ENCODE measurements around the gene ZNF217.
A peak's percentile ranks its signal among the peaks of the same experiment; 100 is the strongest.
"Not testable (repeated sequence)": the region's sequence is repeated elsewhere in the genome, so short reads cannot be mapped to it uniquely, and the experiment has no call there.

ZNF217 gene

DNA sequence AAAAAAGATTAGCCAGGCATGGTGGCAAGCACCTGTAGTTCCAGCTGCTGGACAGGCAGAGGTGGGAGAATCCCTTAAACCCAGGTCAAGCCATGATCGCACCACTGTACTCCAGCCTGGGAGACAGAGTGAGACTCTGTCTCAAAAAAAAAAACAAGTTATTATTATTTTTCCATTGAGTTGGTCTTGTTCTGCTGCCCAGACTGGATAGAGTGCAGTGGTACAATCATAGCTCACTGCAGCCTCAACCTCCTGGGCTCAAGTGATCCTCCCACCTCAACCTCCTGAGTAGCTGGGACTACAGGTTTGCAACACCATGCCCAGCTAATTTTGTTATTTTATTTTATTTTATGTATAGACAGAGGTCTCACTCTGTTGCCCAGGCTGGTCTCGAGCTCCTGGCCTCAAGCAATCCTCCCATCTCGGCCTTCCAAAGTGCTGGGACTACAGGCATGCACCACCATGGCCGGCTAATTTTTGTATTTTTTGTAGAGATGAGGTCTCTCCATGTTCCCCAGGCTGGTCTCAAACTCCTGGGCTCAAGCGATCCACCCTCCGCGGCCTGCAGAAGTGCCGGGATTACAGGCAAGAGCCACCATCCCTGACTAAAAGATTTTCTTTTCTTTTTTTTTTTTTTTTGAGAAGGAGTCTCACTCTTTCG lies 31.4 kb downstream of the ZNF217 start:
- DNase-seq, result not testable (repeated sequence)

DNA sequence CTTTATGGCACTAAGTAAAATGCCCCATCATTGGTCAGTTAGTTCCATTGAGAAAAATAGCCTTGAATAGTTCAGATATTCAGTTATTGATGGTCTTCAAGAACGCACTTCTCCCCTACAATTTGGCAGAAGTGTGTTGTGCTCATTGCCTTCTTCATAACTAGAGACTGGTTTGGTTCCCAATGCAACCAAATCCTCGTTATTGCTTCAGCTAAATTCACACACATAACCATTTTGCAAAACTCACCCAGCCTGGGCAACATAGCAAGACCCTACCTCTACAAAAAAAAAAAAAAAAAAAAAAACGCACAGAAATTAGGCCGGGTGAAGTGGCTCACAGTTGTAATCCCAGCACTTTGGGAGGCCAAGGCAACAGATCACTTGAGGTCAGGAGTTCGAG lies 32.1 kb downstream of the ZNF217 start:
- no peak for DNase-seq

DNA sequence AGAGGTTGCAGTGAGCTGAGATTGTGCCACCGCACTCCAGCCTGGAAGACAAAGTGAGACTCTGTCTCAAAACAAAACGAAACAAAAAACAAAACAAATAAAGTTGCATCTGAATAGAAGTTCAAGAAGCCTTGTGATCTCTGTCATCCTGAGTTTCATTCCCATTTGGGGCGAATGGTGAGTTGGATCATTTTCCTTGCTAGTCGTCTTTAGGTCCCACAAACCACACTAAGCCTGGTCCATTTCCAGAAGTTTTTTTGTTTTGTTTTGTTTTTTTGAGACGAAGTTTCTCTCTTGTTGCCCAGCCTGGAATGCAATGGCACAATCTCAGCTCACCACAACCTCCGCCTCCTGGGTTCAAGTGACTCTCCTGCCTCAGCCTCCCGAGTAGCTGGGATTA lies 33.8 kb downstream of the ZNF217 start:
- no peak for DNase-seq

DNA sequence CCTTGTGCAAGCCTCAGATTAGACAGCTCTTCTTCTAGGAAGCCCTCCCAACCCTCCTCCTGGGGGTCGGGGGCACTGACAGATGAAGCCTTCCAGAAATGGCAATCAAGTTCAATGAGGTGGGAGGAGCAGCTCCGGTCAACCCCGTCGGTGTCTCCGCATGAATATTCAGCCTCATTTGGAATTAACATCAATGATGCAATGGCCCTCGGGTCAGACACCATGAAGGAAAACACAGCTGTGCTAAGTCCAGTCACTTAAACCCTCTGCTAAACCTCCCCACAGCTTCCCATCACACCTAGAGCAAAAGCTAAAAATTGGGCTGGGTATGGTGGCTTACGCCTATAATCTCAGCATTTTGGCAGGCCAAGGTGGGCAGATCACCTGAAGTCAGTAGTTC lies 36.5 kb downstream of the ZNF217 start:
- DNase-seq, result no peak

DNA sequence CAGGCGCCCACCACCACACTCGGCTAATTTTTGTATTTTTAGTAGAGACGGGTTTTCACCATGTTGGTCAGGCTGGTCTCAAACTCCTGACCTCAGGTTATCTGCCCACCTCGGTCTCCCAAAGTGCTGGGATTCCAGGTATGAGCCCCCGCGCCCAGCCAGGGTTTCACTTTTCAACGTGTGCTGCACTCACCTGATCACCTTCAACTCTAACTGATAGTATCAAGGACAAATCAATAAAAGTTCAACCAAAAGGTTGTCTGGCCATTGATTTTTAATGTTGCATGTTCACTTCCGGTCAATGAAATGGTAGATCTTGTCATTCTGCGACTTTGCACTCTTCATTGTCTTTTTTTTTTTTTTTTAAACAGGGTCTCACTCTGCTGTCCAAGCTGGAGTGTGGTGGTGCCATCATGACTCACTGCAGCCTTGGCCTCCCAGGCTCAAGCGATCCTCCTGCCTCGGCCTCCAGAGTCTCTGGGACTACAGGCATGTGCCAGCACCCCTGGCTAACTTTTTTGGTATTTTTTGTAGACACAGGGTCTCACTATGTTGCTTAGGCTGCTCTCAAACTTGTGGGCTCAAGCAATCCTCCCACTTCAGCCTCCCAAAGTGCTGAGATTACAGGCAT lies 37.3 kb downstream of the ZNF217 start:
- DNase-seq, result no peak

DNA sequence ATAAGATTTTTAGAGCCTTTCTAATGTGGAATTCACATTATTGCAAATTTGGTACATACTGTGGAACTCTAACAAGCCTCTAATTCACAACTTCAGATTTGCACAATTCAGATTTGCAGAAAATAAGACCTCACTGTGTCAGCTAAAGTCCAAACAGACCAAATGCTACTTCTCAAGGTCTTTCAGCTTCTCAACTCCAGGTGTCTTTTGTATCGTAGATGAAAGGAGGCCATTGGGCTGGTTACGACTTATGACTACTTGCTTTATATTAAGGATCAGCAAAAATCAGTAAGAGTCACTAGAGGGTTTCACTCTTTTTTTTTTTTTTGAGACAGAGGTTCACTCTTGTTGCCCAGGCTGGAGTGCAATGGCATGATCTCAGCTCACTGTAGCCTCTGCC lies 37.8 kb downstream of the ZNF217 start:
- DNase-seq, result no peak

DNA sequence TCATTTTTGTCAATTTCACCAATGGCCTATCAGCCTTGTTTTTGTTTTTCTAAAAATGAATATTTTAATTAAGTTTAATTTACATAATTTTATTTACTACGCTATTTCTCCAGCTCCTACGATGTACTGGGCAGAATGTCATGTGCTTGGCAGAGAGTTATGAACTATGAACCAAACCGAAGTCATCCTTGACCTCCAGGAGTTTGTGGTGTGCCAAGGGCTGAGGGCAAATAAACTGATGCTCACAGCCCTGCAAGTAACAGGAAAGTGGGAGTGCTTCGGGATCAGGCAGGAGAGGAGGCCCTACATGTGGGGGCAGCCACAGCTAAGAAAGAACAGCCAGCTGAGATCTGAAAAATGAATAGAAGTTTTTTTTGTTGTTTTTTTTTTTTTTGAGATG lies 38.6 kb downstream of the ZNF217 start:
- no peak for DNase-seq

DNA sequence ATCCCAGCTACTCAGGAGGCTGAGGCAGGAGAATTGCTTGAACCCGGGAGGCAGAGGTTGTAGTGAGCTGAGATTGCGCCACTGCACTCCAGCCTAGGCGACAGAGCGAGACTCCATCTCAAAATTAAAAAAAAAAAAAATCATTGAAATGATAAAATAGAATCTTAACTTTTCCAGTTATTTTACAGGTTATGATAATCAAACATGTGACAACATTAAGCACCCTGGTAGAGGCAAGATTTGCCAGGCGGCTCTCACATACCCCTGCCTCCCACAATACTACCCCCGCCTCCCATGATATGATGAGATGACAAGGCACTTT lies 41.1 kb downstream of the ZNF217 start:
- not testable (repeated sequence) for DNase-seq

DNA sequence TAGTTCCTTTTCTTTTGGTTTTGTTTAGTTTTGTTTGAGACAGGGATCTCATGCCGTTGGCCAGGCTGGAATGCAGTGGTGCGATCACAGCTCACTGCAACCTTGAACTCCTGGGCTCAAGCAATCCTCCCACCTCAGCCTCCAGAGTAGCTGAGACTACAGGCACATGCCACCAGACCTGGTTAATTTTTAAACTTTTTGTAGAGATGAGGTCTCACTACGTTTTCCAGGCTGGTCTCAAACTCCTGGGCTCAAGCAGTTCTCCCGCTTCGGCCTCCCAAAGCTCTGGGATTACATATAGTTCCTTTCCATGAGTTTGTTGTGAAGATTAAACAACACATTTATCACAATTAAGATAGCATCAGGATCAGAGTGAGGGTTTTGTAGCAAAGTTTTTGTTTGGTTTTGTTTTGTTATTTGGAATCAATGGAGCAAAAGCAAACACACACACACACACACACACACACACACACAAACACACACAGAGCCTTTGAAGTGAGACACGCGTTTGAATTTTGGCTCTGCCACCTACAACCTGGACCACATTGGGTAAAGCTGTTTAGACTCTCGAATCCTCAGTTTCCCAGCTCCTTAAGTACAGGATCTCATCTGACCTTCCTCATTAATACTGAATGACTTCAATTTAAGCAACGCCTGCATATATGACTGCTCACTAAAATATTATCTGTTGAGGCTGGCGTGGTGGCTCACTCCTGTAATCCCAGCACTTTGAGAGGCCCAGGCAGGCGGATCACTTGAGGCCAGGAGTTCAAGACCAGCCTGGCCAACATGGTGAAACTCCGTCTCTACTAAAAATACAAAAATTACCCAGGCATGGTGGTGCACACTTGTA lies 41.7 kb downstream of the ZNF217 start:
- not testable (repeated sequence) for DNase-seq

DNA sequence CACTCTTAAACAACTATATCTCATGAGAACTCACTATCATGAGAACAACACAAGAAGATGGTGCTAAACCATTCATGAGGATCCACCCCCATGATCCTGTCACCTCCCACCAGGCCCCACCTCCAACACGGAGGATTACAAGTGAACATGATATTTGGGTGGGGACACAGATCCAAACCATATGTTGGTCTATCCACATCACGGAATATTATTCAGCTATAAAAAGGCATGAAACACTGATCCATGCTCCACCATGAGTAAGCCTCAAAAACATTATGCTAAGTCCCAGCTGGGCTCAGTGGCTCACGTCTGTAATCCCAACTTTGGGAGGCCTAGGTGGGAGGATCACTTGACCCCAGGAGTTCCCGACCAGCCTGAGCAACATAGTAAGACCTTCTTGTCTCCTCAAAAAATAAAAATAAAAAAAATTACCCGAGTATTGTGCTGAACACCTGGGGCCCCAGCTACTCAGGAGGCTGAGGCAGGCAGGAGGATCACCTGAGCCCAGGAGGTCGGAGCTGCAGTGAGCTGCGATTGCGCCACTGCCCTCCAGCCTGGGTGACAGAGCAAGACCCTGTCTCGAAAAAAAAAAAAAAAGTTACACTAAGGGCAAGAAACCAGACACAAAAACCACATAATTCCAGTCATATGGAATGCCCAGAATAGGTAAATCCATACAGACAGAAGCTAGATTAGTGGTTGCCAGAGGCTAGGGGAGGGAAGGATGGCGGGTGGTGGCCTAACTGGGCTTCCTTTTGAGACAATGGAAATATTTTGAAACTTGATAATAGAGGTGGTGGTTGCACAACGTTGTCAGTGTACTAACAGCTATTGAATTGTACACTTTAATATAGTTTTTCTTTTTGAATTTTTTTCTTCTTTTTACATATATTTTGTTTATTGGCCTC lies 43.1 kb downstream of the ZNF217 start:
- DNase-seq, result no peak

DNA sequence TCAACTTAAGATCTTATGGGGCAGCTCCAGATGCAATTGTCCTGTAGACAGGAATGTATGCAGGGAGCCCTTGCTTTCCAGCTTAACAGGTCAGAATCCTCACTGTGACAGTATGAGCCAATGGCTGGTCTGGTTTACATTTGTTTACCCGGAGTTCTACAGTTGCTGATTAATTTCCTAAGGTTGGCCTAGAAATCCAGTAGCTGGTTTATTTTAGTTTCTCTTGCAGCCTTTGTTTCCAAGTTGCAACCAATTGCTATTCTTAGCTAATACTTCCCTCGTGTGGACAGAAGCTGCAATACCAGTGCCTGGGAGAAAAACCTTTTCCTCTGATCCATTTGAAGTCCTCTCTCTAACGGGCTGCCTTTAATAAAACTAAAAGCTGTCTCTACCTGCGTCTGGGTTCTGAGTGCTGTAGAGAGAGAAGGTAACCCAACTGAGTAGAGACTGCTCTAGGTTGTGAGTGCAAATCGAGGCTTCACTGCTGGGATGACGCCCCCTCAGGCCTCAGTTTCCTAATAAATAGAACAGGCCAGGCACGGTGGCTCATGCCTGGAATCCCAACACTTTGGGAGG lies 45.9 kb downstream of the ZNF217 start:
- DNase-seq, result peak; percentile 68

DNA sequence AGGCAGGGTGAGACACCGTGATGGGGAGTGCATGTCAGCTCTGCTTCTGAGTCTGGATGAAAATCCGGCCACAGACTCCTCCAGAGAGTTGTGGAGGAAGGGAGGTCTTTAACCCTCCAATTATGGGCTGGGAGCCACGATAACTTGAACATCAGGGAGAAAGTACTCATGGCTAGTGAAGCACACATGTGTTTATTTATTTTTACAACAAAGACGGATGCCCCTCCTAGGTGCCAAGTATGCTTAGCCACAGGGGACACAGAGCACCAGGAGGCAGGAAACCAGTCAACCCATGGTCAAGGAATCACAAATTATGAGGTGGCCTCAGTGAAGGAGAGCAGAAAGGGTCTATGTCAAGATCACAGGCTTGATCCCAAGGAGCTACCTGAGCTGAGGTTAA lies 54.1 kb downstream of the ZNF217 start:
- DNase-seq, result no peak

DNA sequence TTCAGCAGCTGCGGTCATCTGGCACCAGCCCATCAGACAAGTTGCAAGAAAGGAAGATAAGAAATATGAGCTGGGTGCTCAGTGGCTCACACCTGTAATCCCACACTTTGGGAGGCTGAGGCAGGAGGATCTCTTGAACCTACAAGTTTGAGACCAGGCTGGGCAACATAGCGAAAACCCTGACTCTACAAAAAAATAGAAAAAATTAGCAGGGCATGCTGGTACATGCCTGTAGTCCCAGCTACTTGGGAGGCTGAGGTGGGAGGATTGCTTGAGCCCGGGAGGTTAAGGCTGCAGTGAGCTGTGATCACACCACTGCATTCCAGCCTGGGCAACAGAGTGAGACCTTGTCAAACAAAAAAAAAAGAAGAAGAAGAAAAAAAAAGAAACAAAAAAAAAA lies 57.3 kb downstream of the ZNF217 start:
- DNase-seq, result not testable (repeated sequence)

DNA sequence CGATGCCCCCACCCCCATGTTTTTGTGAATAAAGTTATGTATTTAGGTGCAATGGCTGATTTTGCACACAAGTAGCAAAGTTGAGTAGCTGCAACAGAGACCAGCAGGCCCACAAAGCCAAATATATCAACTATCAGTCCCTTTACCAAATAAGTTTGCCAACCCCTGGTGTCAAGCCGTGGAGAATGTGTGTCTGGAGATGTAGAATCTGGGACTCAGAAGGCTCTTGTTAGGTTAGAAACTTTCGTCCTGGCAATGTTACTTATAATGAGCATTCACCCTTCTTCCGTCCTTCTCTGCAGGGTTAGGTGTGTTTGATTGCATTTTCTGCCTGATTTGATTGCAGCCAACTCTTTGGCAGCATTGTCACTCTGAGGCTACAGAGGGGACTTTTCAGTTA lies 57.8 kb downstream of the ZNF217 start:
- no peak for DNase-seq

DNA sequence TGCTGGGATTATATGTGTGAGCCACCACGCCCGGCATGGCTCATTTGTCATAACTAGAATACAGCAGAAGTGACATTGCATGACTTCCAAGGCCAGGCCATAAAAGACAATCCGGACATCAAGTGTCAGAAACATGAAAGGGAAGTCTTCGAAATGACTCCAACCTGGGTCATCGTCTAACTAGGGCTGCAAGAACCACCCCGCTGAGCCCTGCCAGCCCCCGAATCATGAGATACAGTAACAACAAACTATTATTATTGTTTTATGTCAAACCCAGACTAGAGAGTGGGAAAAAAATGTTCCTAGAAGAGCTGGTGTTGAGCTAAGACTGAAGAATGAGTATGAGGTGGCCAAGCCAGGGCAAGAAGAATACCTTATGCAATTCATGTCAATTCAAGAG lies 59.6 kb downstream of the ZNF217 start:
- DNase-seq, result no peak

DNA sequence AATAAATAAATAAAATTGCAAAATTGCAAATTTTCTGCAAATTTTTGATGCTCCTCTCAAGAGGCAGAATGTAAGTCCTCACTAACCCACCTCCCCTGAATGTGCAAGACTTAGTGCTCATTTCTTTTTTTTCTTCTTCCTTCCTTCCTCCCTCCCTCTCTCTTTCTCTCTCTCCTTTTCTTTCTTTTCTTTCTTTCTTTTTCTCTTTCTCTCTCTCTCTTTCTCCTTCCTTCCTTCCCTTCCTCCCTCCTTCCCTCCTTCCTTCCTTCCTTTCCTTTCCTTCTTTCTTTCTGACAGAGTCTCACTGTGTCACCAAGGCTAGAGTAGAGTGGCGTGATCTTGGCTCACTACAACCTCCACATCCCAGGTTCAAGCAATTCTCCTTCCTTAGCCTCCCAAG lies 60.1 kb downstream of the ZNF217 start:
- no peak for DNase-seq

DNA sequence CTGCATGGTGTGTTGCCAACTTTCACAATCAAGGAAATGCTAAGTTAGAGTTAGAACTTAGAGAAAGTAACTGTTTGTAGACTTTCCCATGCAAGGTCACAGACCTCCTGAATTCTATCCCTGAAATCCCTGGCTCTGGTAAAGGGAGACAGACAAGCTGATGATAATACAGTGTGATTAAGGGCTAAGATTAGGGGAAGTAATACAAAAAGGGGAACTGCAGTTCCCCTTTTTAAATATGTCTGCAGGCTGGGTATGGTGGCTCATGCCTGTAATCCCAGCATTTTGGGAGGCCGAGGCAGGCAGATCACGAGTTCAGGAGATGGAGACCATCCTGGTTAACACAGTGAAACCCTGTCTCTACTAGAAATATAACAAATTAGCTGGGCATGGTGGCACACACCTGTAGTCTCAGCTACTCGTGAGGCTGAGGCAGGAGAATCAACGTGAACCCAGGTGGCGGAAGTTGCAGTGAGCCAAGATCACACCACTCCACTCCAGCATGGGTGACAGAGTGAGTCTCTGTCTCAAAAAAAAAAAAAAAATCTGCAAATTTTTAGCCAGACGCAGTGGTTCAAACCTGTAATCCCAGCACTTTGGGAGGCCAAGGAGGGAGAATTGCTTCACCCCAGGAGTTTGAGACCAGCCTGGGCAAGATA lies 60.9 kb downstream of the ZNF217 start:
- DNase-seq, result not testable (repeated sequence)

DNA sequence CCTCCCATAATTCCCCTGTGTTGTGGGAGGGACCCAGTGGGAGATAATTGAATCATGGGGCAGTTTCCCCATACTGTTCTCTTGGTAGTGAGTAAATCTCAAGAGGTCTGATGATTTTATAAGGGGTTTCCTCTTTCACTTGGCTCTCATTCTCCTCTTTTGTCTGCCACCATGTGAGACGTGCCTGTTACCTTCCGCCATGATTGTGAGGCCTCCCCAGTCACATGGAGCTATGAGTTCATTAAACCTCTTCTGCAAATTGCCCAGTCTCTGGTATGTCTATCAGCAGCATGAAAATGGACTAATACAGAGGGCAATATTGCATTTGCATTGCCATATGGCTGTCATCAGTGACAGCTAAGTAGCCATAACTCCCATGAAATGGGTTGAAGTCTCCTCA lies 63.2 kb downstream of the ZNF217 start:
- no peak for DNase-seq

DNA sequence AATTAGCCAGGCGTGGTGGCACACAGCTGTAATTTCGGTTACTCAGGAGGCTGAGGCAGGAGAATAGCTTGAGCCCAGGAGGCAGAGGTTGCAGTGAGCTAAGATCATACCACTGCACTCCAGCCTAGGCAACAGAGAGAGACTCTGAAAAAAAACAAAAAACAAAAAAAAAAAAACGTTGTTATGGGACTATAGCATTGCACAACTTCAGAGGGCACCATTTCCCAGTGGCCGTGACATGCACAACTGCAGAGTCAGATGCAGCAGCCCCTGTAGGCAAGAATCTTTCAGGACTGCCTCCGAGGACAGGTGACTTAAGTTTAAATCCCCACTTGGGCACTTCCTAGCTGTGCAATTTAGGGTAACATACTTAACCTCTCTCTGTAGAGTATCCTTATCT lies 64.0 kb downstream of the ZNF217 start:
- DNase-seq, result no peak

DNA sequence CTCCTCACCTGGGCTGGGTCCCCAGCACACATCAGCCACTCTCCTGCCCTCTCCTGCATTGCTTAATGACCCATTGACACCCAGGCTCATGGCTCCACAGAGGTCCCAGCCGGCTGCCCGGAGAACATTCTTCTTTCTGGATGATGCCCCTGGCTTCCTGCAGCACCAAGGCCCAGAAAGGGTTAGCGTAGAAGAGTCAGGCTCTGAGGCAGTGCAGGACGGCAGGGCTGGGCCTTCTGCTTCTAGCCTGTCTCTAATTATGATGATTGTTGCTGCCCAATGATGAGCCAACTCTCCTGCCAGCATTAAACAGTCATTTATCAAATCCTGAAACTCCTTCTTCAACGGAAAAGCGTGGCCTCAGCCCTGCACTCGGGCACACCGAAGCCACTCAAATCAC lies 66.4 kb downstream of the ZNF217 start:
- DNase-seq, result no peak

DNA sequence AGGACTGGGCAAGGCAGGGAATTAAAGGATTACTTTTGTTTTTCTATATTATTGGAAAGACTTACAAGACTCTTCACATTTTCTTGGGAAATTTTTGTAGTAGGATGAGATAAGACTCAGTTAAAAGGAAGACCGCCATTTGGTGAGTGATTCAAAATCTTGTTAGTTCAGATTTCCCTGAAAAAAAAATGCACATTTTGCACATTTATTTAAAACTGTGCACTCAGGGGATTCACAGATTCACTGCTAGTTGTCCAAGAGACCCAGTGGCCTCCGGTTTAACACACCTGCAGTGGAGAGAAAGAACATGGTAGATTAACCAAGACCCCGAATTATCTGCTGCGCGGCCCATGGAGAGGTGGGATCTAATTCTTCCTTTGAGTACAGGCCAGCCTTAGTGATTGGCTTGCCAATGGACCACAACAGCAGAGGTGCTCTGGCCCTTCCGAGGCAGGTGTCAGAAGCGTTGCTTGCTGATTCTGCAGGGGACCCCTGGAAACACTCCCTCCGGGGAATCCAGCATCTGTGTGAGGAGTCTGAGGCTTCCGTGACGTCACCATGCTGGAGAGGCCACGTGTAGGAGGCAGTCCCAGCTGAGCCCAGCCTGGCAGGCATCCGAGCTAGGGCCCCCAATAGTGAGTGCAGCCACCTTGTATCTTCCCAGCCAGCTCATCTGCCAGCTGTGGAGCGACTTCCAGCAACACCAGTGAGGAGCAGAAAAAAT lies 68.9 kb downstream of the ZNF217 start:
- DNase-seq, result no peak

DNA sequence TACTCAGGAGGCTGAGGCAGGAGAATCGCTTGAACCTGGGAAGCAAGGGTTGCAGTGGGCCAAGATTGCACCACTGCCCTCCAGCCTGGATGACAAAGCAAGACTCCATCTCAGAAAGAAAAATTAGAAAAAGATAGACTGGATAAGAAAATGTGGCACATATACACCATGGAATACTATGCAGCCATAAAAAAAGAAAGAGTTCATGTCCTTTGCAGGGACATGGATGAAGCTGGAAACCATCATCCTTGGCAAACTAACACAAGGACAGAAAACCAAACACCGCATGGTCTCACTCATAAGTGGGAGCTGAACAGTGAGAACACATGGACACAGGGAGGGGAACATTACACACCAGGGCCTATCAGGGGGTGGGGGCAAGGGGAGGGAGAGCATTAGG lies 70.0 kb downstream of the ZNF217 start:
- not testable (repeated sequence) for DNase-seq
